GM23338 (cell line): Measurements from ENCODE around the gene TPO. TPM values are rescaled to one million over a fixed set of nuclear protein-coding genes. Genes with fewer than 3 reads are reported as not detected.

Experiments used
- ATAC-seq: fragments of 200-7000 bp; cut with Tn5 transposase; 3 replicates; pipeline ENCODE4 v1.9.1; 2020
- DNase-seq: peaks from one replicate; pipeline ENCODE4 v3.0.0-alpha.2; 2015; ENCODE audit warnings: low spot score
- H2AFZ ChIP-seq: fragments of 200-600 bp; sonication (generic); 2 replicates; pipeline ENCODE4 v1.8.0; 2016; ENCODE audit warnings: antibody characterized with exemption, mild to moderate bottlenecking, moderate library complexity
- H3F3A ChIP-seq: fragments of 200-600 bp; sonication (generic); replicated peaks from 2 replicates; pipeline ENCODE4 v1.8.0; 2017; ENCODE audit warnings: antibody characterized with exemption, mixed run types, low read depth
- H3K27ac ChIP-seq: fragments of 200-600 bp; sonication (generic); 2 replicates; pipeline ENCODE4 v1.6.1; 2016; ENCODE audit warnings: low read depth
- H3K27me3 ChIP-seq: fragments of 200-600 bp; sonication (generic); 2 replicates; pipeline ENCODE4 v1.8.0; 2016; ENCODE audit warnings: mild to moderate bottlenecking, mixed run types, moderate library complexity; ENCODE audit not compliant: insufficient read depth
- H3K36me3 ChIP-seq: fragments of 200-600 bp; sonication (generic); 2 replicates; pipeline ENCODE4 v1.8.0; 2016; ENCODE audit warnings: mild to moderate bottlenecking; ENCODE audit not compliant: insufficient read depth
- H3K4me1 ChIP-seq: fragments of 200-600 bp; sonication (generic); 2 replicates; pipeline ENCODE4 v1.8.0; 2016; ENCODE audit warnings: mild to moderate bottlenecking, moderate library complexity; ENCODE audit not compliant: insufficient read depth
- H3K4me2 ChIP-seq: fragments of 200-600 bp; sonication (generic); 2 replicates; pipeline ENCODE4 v1.7.1; 2017; ENCODE audit warnings: mixed run types
- H3K4me3 ChIP-seq: fragments of 200-600 bp; sonication (generic); 2 replicates; pipeline ENCODE4 v1.6.1; 2016; ENCODE audit warnings: mixed run types
- H3K79me2 ChIP-seq: fragments of 200-600 bp; sonication (generic); replicated peaks from 2 replicates; pipeline ENCODE4 v1.8.0; 2017; ENCODE audit warnings: mild to moderate bottlenecking; ENCODE audit not compliant: insufficient read depth
- H3K9me2 ChIP-seq: fragments of 200-600 bp; sonication (generic); 2 replicates; pipeline ENCODE4 v1.8.0; 2017; ENCODE audit not compliant: insufficient read depth
- H4K20me1 ChIP-seq: fragments of 200-600 bp; sonication (generic); replicated peaks from 2 replicates; pipeline ENCODE4 v1.8.0; 2017; ENCODE audit warnings: mild to moderate bottlenecking; ENCODE audit not compliant: insufficient read depth
- H3K27ac Mint-ChIP-seq: 2 replicates; pipeline ENCODE4 v1.8.0; 2020; ENCODE audit warnings: inconsistent platforms, mild to moderate bottlenecking, moderate library complexity, mixed read lengths
- H3K27me3 Mint-ChIP-seq: 3 replicates; pipeline ENCODE4 v1.8.0; 2022; ENCODE audit warnings: low read depth, mild to moderate bottlenecking, moderate library complexity, mixed read lengths, inconsistent platforms; ENCODE audit not compliant: insufficient read depth, poor library complexity
- H3K36me3 Mint-ChIP-seq: 3 replicates; pipeline ENCODE4 v1.8.0; 2021; ENCODE audit warnings: low read depth, mild to moderate bottlenecking, inconsistent platforms, moderate library complexity, mixed read lengths
- H3K4me1 Mint-ChIP-seq: 3 replicates; pipeline ENCODE4 v1.8.0; 2020; ENCODE audit warnings: mild to moderate bottlenecking, inconsistent platforms, mixed read lengths
- H3K4me3 Mint-ChIP-seq: 3 replicates; pipeline ENCODE4 v1.8.0; 2021; ENCODE audit warnings: moderate library complexity, mild to moderate bottlenecking, inconsistent platforms, mixed read lengths
- H3K9me3 Mint-ChIP-seq: 3 replicates; pipeline ENCODE4 v1.8.0; 2020; ENCODE audit warnings: moderate library complexity, mild to moderate bottlenecking, inconsistent platforms, mixed read lengths
- CREB1 ChIP-seq: fragments of 250-450 bp; sonication (Bioruptor Pico); IDR thresholded peaks from 2 replicates; pipeline ENCODE4 v1.5.0; 2020; ENCODE audit warnings: low read depth, mild to moderate bottlenecking, moderate library complexity
- JUNB ChIP-seq: IDR thresholded peaks from one replicate; pipeline ENCODE4 v1.6.1; 2016; ENCODE audit warnings: antibody characterized with exemption; ENCODE audit not compliant: unreplicated experiment
- ZNF114 ChIP-seq: fragments of 250-450 bp; sonication (Bioruptor Pico); IDR thresholded peaks from 2 replicates; pipeline ENCODE4 v1.5.0; 2020; ENCODE audit warnings: mild to moderate bottlenecking, moderate library complexity
- ZNF331 ChIP-seq: fragments of 250-450 bp; sonication (Bioruptor Pico); IDR thresholded peaks from 2 replicates; pipeline ENCODE4 v1.5.0; 2020; ENCODE audit warnings: low read depth, mild to moderate bottlenecking, moderate library complexity
- polyA plus RNA-seq: library from polyadenylated mRNA; unstranded; fragments of >200 nt; fragmentation: Nextera tagmentation; extraction: Ambion mirVana; gene quantifications from 2 replicates; pipeline ENCODE4 v1.2.1, GENCODE V29; 2016
- total RNA-seq: library from RNA; depleted of rRNA; stranded (reverse); fragments of >200 nt; shearing (Covaris generic); gene quantifications from 2 replicates; pipeline ENCODE4 v1.2.3, GENCODE V29; 2014
- TF ChIP-seq, protein P1 (sequence below): fragments of 250-450 bp; sonication (Bioruptor Pico); IDR thresholded peaks from 2 replicates; pipeline ENCODE4 v1.5.0; 2020; ENCODE audit warnings: mild to moderate bottlenecking, moderate library complexity
- TF ChIP-seq, protein P2 (sequence below): IDR thresholded peaks from 2 replicates; pipeline ENCODE4 v1.6.1; 2016; ENCODE audit warnings: antibody characterized with exemption

Gene TPO
- total and polyA plus RNA-seq, 2 experiments from 2014 or later = 0.74 TPM; not detected in 1

DNA sequence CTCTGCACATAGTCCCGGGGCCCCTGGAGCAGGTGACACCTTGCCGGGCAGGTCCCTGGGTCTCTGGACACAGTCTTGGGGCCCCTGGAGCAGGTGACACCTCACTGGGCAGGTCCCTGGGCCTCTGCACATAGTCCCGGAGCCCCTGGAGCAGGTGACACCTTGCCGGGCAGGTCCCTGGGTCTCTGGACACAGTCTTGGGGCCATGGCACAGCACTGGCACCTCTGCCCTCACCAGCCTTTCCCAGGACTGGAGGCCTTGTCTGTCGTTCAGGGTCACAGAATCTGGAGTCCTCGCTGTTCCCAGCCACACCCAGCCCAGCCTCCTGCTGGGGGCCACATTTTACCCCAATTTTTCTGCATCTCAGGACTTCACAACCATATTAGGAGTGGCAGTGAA is 2.2 kb downstream of the TPO start (continued):
- TF ChIP-seq, protein P1, sequence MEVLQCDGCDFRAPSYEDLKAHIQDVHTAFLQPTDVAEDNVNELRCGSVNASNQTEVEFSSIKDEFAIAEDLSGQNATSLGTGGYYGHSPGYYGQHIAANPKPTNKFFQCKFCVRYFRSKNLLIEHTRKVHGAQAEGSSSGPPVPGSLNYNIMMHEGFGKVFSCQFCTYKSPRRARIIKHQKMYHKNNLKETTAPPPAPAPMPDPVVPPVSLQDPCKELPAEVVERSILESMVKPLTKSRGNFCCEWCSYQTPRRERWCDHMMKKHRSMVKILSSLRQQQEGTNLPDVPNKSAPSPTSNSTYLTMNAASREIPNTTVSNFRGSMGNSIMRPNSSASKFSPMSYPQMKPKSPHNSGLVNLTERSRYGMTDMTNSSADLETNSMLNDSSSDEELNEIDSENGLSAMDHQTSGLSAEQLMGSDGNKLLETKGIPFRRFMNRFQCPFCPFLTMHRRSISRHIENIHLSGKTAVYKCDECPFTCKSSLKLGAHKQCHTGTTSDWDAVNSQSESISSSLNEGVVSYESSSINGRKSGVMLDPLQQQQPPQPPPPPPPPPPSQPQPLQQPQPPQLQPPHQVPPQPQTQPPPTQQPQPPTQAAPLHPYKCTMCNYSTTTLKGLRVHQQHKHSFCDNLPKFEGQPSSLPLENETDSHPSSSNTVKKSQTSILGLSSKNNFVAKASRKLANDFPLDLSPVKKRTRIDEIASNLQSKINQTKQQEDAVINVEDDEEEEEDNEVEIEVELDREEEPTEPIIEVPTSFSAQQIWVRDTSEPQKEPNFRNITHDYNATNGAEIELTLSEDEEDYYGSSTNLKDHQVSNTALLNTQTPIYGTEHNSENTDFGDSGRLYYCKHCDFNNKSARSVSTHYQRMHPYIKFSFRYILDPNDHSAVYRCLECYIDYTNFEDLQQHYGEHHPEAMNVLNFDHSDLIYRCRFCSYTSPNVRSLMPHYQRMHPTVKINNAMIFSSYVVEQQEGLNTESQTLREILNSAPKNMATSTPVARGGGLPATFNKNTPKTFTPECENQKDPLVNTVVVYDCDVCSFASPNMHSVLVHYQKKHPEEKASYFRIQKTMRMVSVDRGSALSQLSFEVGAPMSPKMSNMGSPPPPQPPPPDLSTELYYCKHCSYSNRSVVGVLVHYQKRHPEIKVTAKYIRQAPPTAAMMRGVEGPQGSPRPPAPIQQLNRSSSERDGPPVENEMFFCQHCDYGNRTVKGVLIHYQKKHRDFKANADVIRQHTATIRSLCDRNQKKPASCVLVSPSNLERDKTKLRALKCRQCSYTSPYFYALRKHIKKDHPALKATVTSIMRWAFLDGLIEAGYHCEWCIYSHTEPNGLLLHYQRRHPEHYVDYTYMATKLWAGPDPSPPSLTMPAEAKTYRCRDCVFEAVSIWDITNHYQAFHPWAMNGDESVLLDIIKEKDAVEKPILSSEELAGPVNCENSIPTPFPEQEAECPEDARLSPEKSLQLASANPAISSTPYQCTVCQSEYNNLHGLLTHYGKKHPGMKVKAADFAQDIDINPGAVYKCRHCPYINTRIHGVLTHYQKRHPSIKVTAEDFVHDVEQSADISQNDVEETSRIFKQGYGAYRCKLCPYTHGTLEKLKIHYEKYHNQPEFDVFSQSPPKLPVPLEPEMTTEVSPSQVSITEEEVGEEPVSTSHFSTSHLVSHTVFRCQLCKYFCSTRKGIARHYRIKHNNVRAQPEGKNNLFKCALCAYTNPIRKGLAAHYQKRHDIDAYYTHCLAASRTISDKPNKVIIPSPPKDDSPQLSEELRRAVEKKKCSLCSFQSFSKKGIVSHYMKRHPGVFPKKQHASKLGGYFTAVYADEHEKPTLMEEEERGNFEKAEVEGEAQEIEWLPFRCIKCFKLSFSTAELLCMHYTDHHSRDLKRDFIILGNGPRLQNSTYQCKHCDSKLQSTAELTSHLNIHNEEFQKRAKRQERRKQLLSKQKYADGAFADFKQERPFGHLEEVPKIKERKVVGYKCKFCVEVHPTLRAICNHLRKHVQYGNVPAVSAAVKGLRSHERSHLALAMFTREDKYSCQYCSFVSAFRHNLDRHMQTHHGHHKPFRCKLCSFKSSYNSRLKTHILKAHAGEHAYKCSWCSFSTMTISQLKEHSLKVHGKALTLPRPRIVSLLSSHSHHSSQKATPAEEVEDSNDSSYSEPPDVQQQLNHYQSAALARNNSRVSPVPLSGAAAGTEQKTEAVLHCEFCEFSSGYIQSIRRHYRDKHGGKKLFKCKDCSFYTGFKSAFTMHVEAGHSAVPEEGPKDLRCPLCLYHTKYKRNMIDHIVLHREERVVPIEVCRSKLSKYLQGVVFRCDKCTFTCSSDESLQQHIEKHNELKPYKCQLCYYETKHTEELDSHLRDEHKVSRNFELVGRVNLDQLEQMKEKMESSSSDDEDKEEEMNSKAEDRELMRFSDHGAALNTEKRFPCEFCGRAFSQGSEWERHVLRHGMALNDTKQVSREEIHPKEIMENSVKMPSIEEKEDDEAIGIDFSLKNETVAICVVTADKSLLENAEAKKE (CRISPR knock-in tag) = no peak
- TF ChIP-seq CREB1 (CRISPR knock-in tag) = no peak
- no peak for TF ChIP-seq ZNF114 (CRISPR knock-in tag)
- TF ChIP-seq ZNF331 = no peak
- TF ChIP-seq JUNB = no peak
- TF ChIP-seq, protein P2, sequence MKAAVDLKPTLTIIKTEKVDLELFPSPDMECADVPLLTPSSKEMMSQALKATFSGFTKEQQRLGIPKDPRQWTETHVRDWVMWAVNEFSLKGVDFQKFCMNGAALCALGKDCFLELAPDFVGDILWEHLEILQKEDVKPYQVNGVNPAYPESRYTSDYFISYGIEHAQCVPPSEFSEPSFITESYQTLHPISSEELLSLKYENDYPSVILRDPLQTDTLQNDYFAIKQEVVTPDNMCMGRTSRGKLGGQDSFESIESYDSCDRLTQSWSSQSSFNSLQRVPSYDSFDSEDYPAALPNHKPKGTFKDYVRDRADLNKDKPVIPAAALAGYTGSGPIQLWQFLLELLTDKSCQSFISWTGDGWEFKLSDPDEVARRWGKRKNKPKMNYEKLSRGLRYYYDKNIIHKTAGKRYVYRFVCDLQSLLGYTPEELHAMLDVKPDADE = no peak

DNA sequence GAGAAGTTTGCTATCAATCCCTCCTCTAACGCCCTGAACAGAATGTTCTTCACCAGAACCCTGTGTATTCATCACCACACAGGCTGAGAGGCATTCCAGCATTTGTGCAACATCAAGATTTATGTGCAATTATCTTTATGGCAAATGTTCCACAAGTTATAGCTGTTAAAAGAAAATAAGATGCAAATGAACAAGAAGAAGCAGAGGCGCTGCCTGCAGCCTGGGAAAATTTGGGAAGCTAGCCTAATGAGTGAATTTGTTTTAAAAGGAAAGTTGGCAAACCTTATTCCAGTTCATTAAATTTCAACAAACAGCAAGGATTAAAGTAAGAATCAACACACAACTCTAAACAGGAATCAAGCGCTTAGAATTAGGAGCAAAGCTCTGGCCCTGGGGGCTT is 5.3 kb downstream of the TPO start:
- H3K27ac ChIP-seq = no peak overlapping the region
- H3K27ac Mint-ChIP-seq = no peak overlapping the region
- no peaks in the 10 kb centered on the region for H3F3A ChIP-seq
- H3K36me3 ChIP-seq = no peaks in the 10 kb centered on the region
- no peaks in the 10 kb centered on the region for H3K79me2 ChIP-seq
- TF ChIP-seq, protein P1 (CRISPR knock-in tag) = no peak
- no peaks in the 10 kb centered on the region; the same call in 2 of the 3 replicates for H3K9me3 Mint-ChIP-seq
- H3K4me2 ChIP-seq = no peak overlapping the region
- H3K27me3 ChIP-seq = no peaks in the 10 kb centered on the region
- no peaks in the 10 kb centered on the region for H4K20me1 ChIP-seq
- H3K4me1 Mint-ChIP-seq = no peaks in the 10 kb centered on the region; the same call in 2 of the 3 replicates
- H2AFZ ChIP-seq = no peak overlapping the region
- DNase-seq = no peak
- H3K4me3 ChIP-seq = no peak overlapping the region
- ATAC-seq = no peak
- no peaks in the 10 kb centered on the region for H3K4me1 ChIP-seq
- no peaks in the 10 kb centered on the region for H3K36me3 Mint-ChIP-seq
- H3K9me2 ChIP-seq = no peaks in the 10 kb centered on the region
- peaks cover 17% of the 10 kb centered on the region for H3K27me3 Mint-ChIP-seq
- no peak overlapping the region for H3K4me3 Mint-ChIP-seq
